Measurements from ENCODE around the gene POLR2C. TPM values are rescaled to one million over a fixed set of nuclear protein-coding genes. Genes with fewer than 3 reads are reported as not detected.

Gene POLR2C
- total and polyA plus RNA-seq, 10 of the 15 experiments (the other 5 are each of a cell fraction or from before 2014, with no cell fraction given) = 26.9 to 93.0 (median 57.8) TPM

DNA sequence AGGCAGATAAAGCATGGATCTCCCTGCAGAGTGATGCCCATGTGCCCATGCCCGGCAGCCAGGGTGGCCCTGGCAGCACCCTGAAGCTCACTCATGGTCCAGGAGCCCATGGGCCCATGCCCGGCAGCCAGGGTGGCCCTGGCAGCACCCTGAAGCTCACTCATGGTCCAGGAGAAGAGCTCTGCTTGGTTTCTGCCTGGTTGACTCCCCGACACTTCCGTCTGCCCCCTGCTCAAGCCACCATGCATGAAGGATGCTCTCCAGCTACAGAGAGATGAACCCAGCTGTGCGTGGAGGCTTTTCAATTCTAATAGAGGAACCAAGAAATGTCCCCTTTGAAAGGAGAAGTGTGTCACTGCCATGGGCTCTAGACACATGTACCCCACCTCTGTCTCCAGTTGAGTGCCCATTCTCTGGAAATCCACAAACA is 49.2 kb upstream of the POLR2C start:
- in situ Hi-C loops (cut with MboI) (no loop called here), intact Hi-C loops (cut with micrococcal nuclease; ENCODE audit: unreplicated experiment) (loop anchor here (2.0 kb wide), 1 partner anchor 25 kb away; no protein-coding TSS in a partner anchor)
- no TSS peak for BruUV-seq (replicated peaks)
- Histone ChIP-seq H4K20me1 (ENCODE audit: control insufficient read depth, insufficient read depth) (no peaks in the 10 kb centered on the region), H3K9ac (ENCODE audit: control insufficient read depth, insufficient read depth, low read length) (no peak overlapping the region), H3K79me2 (ENCODE audit: control insufficient read depth, insufficient read depth, low read length) (no peaks in the 10 kb centered on the region), H3K27me3 (replicated peaks in 1 of 2; ENCODE audit: control insufficient read depth in 2 of 2, insufficient read depth in 2 of 2, low read length in 1 of 2) (no peaks in the 10 kb centered on the region), H3K9me3 (replicated peaks; ENCODE audit: control insufficient read depth, insufficient read depth, low read length) (no peaks in the 10 kb centered on the region), H3K4me1 (ENCODE audit: control insufficient read depth, insufficient read depth, low read length) (peaks cover 51% of the 10 kb centered on the region), H3K4me3 (no peak overlapping the region), H3K4me2 (ENCODE audit: control insufficient read depth, insufficient read depth) (peak overlapping the region; percentile 65), H3K36me3 (ENCODE audit: control insufficient read depth in 2 of 2, insufficient read depth in 2 of 2, low read length in 1 of 2) (no peaks in the 10 kb centered on the region), H3K27ac (ENCODE audit: control insufficient read depth, insufficient read depth) (peak overlapping the region; percentile 42; the same call in 1 of the 2 replicates), H2AFZ (ENCODE audit: control insufficient read depth, low read depth, low read length) (no peak overlapping the region)
- ChIA-PET CTCF (interaction anchor here (0.8 to 14.6 kb wide), 14 partner anchors 9 to 111 kb away, joined by 3 to 632 read pairs (median 4); no protein-coding TSS in a partner anchor), SMC1A (ENCODE audit: uncharacterized antibody, unreplicated experiment) (interaction anchor here (0.7 to 4.5 kb wide), 15 partner anchors 9 to 111 kb away, joined by 3 to 93 read pairs (median 4); partner anchors contain the start of gene CCL17), POLR2A (interaction anchor here (0.9 to 1.9 kb wide), 5 partner anchors 12 to 57 kb away, joined by 3 to 13 read pairs (median 7); no protein-coding TSS in a partner anchor), RAD21 (ENCODE audit: unreplicated experiment) (interaction anchor here (0.7 to 6.9 kb wide), 21 partner anchors 9 to 188 kb away, joined by 3 to 87 read pairs (median 5); partner anchors contain the start of genes CCL17 and CX3CL1)
- peak; percentile 70 for TF ChIP-seq YY1 (IDR thresholded peaks at IDR 0.05; ENCODE audit: low read depth, low read length)
- TF ChIP-seq SPI1 (IDR thresholded peaks at IDR 0.05; ENCODE audit: borderline replicate concordance, insufficient read depth, low read depth, low read length) = peak; percentile 85
- TF ChIP-seq DPF2 (IDR thresholded peaks at IDR 0.05) = peak; percentile 46
- peak in 1 of 2 experiments; percentile 64; a peak in 1 of 4 replicates for TF ChIP-seq ETV6 (conservative IDR thresholded peaks at IDR 0.05 in 1 of 2, IDR thresholded peaks at IDR 0.05 in 1 of 2; ENCODE audit: borderline replicate concordance in 1 of 2, low read depth in 1 of 2)
- TF ChIP-seq ATF7 (IDR thresholded peaks at IDR 0.05; ENCODE audit: low read depth) = 0 out of 2 replicates have a peak, but pooled peaks have one; percentile 12
- TF ChIP-seq IKZF1 (conservative IDR thresholded peaks at IDR 0.05) = peak; percentile 68
- TF ChIP-seq, protein P1, sequence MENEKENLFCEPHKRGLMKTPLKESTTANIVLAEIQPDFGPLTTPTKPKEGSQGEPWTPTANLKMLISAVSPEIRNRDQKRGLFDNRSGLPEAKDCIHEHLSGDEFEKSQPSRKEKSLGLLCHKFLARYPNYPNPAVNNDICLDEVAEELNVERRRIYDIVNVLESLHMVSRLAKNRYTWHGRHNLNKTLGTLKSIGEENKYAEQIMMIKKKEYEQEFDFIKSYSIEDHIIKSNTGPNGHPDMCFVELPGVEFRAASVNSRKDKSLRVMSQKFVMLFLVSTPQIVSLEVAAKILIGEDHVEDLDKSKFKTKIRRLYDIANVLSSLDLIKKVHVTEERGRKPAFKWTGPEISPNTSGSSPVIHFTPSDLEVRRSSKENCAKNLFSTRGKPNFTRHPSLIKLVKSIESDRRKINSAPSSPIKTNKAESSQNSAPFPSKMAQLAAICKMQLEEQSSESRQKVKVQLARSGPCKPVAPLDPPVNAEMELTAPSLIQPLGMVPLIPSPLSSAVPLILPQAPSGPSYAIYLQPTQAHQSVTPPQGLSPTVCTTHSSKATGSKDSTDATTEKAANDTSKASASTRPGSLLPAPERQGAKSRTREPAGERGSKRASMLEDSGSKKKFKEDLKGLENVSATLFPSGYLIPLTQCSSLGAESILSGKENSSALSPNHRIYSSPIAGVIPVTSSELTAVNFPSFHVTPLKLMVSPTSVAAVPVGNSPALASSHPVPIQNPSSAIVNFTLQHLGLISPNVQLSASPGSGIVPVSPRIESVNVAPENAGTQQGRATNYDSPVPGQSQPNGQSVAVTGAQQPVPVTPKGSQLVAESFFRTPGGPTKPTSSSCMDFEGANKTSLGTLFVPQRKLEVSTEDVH (IDR thresholded peaks at IDR 0.05; ENCODE audit: low read depth, partially characterized antibody) = no peak
- TF ChIP-seq SMAD5 (IDR thresholded peaks at IDR 0.05; ENCODE audit: low read depth) = no peak
- TF ChIP-seq ZNF622 (IDR thresholded peaks at IDR 0.05) = no peak
- TF ChIP-seq PAX5 (IDR thresholded peaks at IDR 0.05; ENCODE audit: borderline replicate concordance, low read depth, low read length) = peak; percentile 95
- no peak for TF ChIP-seq FOS (IDR thresholded peaks at IDR 0.05; ENCODE audit: borderline replicate concordance, extremely low read depth, insufficient read length)
- no peak for TF ChIP-seq PML (IDR thresholded peaks at IDR 0.05; ENCODE audit: low read length)
- TF ChIP-seq TCF3 (IDR thresholded peaks at IDR 0.05; ENCODE audit: borderline replicate concordance, insufficient read depth, low read depth, low read length) = peak; percentile 76; the same call in 1 of the 2 replicates
- TF ChIP-seq EED (IDR thresholded peaks at IDR 0.05; ENCODE audit: low read depth) = peak; percentile 80
- no peak for TF ChIP-seq HDAC6 (IDR thresholded peaks at IDR 0.05; ENCODE audit: unreplicated experiment)
- peak; percentile 43; the same call in 1 of the 3 replicates for TF ChIP-seq POU2F2 (IDR thresholded peaks at IDR 0.05; ENCODE audit: borderline replicate concordance, low read depth, low read length)
- peak; percentile 63 to 76; a peak in 3 of 4 replicates for TF ChIP-seq IKZF2 (IDR thresholded peaks at IDR 0.05)
- peak; percentile 74 for TF ChIP-seq TCF12 (IDR thresholded peaks at IDR 0.05; ENCODE audit: low read depth, low read length)
- peak; percentile 48 for TF ChIP-seq IRF4 (IDR thresholded peaks at IDR 0.05; ENCODE audit: low read depth, low read length)
- TF ChIP-seq CREM (IDR thresholded peaks at IDR 0.05; ENCODE audit: low read depth) = peak; percentile 55; the same call in 1 of the 2 replicates
- peak; percentile 19; the same call in 1 of the 2 replicates for TF ChIP-seq GATAD2B (conservative IDR thresholded peaks at IDR 0.05; ENCODE audit: low read depth)
- FAIRE-seq (peak; percentile 96), DNase-seq (ENCODE audit: low read depth, low spot score) (peak; percentile 52), ATAC-seq (peak; percentile 72)
- 0% methylated on average over 5 of the region's 5 CpGs for WGBS (ENCODE audit: insufficient coverage, insufficient replicate concordance, low lambda C conversion rate, missing lambda C conversion rate)
